Esophagus muscularis mucosa (tissue), 4 donors: Measurements from ENCODE around the gene UBL4B. TPM values are rescaled to one million over a fixed set of nuclear protein-coding genes. Genes with fewer than 3 reads are reported as not detected.

Experiments used
- DNase-seq: peaks from one replicate; pipeline ENCODE4 v3.0.0-alpha.2; 2017; ENCODE audit errors: extremely low spot score
- H3K27ac ChIP-seq, 4 donors: fragments of 200-600 bp; sonication (generic); replicated peaks in 1 of 4; 1 replicate in 3 of 4; 2 replicates in 1 of 4; pipeline ENCODE4 v1.5.1; 2016 to 2019; ENCODE audit warnings: mild to moderate bottlenecking in 1 of 4
- H3K27me3 ChIP-seq, 4 donors: fragments of 200-600 bp; sonication (generic); one replicate each; pipeline versions ENCODE4 v1.5.1 to v1.6.0; 2016 to 2019
- H3K36me3 ChIP-seq, 4 donors: fragments of 200-600 bp; sonication (generic); one replicate each; pipeline ENCODE4 v1.5.1; 2016 to 2019
- H3K4me1 ChIP-seq, 4 donors: fragments of 200-600 bp; sonication (generic); one replicate each; pipeline ENCODE4 v1.5.1; 2016 to 2019
- H3K4me3 ChIP-seq, 4 donors: fragments of 200-600 bp; sonication (generic); 1 replicate in 2 of 4; 2 replicates in 2 of 4; pipeline ENCODE4 v1.5.1; 2016 to 2019; ENCODE audit warnings: mild to moderate bottlenecking in 4 of 4, moderate library complexity in 1 of 4
- H3K9me3 ChIP-seq, 4 donors: fragments of 200-600 bp; sonication (generic); 1 replicate in 3 of 4; 2 replicates in 1 of 4; pipeline ENCODE4 v1.5.1; 2016 to 2019
- EP300 ChIP-seq: sonication (generic); formaldehyde crosslinking; IDR thresholded peaks from one replicate; pipeline ENCODE4 v1.6.1; 2017; ENCODE audit warnings: antibody characterized with exemption
- POLR2A ChIP-seq: fragments of 450-650 bp; IDR thresholded peaks from one replicate; pipeline ENCODE4 v1.6.1; 2017; ENCODE audit warnings: antibody characterized with exemption, moderate library complexity, mild to moderate bottlenecking, low read depth
- POLR2AphosphoS5 ChIP-seq, 2 donors: sonication (generic); formaldehyde crosslinking; IDR thresholded peaks; one replicate each; pipeline ENCODE4 v1.6.1; 2017; ENCODE audit warnings: antibody characterized with exemption in 2 of 2
- WGBS: methylation state at CpG from one replicate; pipeline ENCODE4 v1.1.5; 2018; 5-methylcytosine and 5-hydroxymethylcytosine counted together
- intact Hi-C: fragments of 100-400 bp; cut with DNase I; formaldehyde crosslinking; loops from one replicate; pipeline ENCODE4 v1.15.1; 2023
- total RNA-seq, 4 donors: library from RNA; depleted of rRNA; stranded (reverse); fragments of >200 nt; gene quantifications; one replicate each; pipeline versions ENCODE4 v1.1.0 to v1.2.1, GENCODE V29; 2016
- TF ChIP-seq, protein P1 (sequence below), 3 experiments: fragments of 200-600 bp in 2 of 3; fragments of 450-650 bp in 1 of 3; sonication (generic) in 2 of 3; IDR thresholded peaks; one replicate each; pipeline ENCODE4 v1.5.1; 2017 to 2019; ENCODE audit warnings: antibody characterized with exemption in 3 of 3, mild to moderate bottlenecking in 2 of 3, moderate library complexity in 1 of 3

UBL4B gene
- total RNA-seq, 4 donors from 2014 or later = not detected

- Histone ChIP-seq H3K4me1 (peaks cover 0 to 4% (median 2%) of the 10 kb centered on the region in 4 donors), H3K27me3 (peaks cover 0 to 38% (median 0%) of the 10 kb centered on the region in 4 donors), H3K36me3 (no peaks in the 10 kb centered on the region), H3K4me3 (no peak overlapping the region), H3K27ac (no peak overlapping the region), H3K9me3 (no peaks in the 10 kb centered on the region)
- no peak for DNase-seq
- TF ChIP-seq, protein P1, sequence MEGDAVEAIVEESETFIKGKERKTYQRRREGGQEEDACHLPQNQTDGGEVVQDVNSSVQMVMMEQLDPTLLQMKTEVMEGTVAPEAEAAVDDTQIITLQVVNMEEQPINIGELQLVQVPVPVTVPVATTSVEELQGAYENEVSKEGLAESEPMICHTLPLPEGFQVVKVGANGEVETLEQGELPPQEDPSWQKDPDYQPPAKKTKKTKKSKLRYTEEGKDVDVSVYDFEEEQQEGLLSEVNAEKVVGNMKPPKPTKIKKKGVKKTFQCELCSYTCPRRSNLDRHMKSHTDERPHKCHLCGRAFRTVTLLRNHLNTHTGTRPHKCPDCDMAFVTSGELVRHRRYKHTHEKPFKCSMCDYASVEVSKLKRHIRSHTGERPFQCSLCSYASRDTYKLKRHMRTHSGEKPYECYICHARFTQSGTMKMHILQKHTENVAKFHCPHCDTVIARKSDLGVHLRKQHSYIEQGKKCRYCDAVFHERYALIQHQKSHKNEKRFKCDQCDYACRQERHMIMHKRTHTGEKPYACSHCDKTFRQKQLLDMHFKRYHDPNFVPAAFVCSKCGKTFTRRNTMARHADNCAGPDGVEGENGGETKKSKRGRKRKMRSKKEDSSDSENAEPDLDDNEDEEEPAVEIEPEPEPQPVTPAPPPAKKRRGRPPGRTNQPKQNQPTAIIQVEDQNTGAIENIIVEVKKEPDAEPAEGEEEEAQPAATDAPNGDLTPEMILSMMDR (IDR thresholded peaks at IDR 0.05) = no peak
- TF ChIP-seq POLR2A (no peak), EP300 (no peak), POLR2AphosphoS5 (IDR thresholded peaks at IDR 0.05) (no peak)
- intact Hi-C loops = no loop called here
- WGBS = 85% methylated on average over 2 of the region's 2 CpGs
These were observed 19.3 kb upstream of the UBL4B start for GRCh38 chr1:110092991-110093390.

DNA sequence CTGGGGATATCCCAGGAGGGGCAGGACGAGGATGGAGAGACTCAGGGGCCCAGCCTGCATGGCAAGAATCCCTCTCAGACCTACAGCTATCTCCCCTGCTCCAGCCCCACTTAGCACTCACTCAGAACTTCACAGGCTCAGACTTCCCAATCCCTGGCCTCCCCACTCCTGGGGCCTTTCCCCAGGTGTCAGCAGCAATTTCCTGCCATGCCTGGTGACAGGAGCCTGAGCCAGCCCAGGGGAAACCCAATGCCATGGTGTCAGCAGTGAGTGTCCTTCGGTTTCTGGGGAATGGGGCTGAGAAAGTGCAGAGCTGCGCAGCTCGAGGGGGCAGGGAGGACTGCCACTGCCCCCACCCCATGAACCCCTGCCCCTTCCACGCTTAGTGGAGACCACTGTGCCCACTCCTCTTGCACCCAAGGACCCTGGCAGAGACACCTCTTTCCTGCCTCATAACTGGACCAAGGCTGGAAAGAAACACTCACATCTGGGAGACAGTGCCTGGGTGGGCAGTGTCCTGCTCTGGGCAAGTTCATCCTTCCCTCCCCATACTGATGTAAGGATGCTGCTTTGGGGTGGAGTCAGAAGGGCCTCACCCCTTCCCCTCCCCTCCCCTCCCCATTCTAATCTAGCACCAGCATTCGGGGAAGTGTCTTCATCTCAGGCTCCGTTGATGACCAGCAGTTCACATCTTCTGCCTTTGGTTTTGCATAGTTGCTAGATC, 17.1 kb upstream of the UBL4B start:
- DNase-seq = no peak
- WGBS = 58% methylated on average over 4 of the region's 7 CpGs
- Histone ChIP-seq H3K9me3 (no peaks in the 10 kb centered on the region), H3K27ac (no peak overlapping the region), H3K27me3 (peaks cover 0 to 42% (median 0%) of the 10 kb centered on the region in 4 donors), H3K4me3 (no peak overlapping the region), H3K36me3 (no peaks in the 10 kb centered on the region), H3K4me1 (no peaks in the 10 kb centered on the region)
- intact Hi-C loops = no loop called here
- TF ChIP-seq POLR2A = no peak
- no peak for TF ChIP-seq POLR2AphosphoS5 (IDR thresholded peaks at IDR 0.05)
- TF ChIP-seq EP300 = no peak
- TF ChIP-seq, protein P1 (IDR thresholded peaks at IDR 0.05) = no peak

DNA sequence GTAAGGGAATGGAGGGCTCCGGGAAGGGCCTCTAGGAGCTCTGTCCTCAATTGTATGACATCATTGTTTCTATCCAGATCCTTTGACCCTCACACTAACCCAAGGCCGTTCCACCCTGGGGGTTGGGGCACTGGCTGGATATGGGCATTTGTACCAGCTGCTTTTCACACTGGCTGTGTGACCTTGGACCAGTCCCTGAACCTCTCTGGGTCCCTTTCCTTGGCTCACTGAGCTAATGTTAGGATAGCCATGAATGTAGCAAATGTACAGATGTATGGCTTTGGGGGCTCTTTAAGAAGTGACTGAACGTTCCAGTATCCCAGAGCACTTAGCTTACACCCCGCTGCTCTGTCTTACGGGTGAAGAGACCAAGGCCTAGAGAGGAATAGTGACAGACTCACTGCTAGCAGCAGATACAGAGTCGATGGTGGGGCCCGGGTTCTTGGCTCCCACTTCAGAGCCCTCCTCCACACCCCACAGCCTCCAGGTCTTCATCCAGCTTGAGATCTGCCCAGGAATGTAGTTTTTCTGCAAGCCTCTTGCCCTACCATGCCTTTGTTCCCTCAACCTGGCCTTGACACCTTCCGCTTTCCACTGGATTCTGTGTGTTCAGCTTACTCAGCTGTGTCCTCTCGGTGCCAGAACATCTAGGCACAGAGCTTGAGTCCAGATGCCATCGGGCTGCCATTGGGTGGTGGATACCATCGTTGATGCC, 14.6 kb upstream of the UBL4B start:
- intact Hi-C loops = no loop called here
- WGBS = 87% methylated on average over 11 of the region's 11 CpGs
- TF ChIP-seq POLR2A = no peak
- Histone ChIP-seq H3K27me3 (peaks cover 0 to 42% (median 0%) of the 10 kb centered on the region in 4 donors), H3K4me3 (no peak overlapping the region), H3K9me3 (no peaks in the 10 kb centered on the region), H3K36me3 (no peaks in the 10 kb centered on the region), H3K27ac (no peak overlapping the region), H3K4me1 (no peaks in the 10 kb centered on the region)
- no peak for DNase-seq

DNA sequence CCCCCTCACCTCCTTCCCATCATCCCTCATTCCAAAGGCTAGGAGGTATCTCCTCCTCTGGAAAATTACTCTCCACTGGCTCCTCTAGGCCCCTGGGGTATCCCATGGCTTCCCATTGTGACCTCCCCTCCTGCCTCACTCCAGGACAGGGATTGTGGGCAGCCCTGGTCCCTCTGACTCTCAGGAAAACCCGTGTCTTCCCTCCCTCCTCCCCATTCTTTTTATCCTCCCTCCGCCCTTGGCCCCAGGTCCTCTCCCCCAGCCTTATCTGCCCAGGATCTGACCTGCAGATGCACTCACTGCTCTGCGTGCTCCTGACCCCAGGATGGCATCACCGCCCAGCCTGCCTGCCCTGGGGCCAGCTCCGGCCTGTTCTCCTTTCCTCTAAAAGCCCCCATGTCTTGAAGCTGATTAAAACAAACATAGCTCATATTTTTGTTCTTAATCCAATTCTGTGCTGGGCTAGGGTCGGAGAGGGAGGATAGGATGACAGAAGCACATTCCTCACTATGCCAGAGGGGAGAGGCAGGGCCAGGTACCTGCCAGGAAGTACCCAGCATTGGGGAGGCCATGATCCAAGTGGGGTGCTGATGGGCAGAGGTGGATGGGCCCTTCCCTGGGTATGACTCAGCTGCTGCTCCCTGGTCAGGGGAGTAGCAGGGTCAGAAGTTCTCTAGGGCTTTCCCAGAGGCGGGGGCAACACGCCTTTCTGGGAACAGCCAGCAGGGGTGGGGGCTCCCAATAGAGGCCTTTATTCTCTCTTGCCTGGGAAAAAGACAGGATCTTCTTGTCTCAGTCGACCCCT, 13.8 kb upstream of the UBL4B start:
- Histone ChIP-seq H3K36me3 (no peaks in the 10 kb centered on the region), H3K4me1 (no peaks in the 10 kb centered on the region), H3K9me3 (no peaks in the 10 kb centered on the region), H3K27ac (no peak overlapping the region), H3K4me3 (no peak overlapping the region), H3K27me3 (peaks cover 0 to 42% (median 0%) of the 10 kb centered on the region in 4 donors)
- no peak for DNase-seq
- WGBS = 79% methylated on average over 9 of the region's 9 CpGs
- no peak for TF ChIP-seq POLR2AphosphoS5 (IDR thresholded peaks at IDR 0.05)
- TF ChIP-seq POLR2A = no peak
- TF ChIP-seq EP300 = no peak
- TF ChIP-seq, protein P1 (IDR thresholded peaks at IDR 0.05) = no peak
- intact Hi-C loops = no loop called here

- DNase-seq = no peak
- peaks cover 0 to 31% (median 0%) of the 10 kb centered on the region in 4 donors for H3K27me3 ChIP-seq
- H3K4me3 ChIP-seq = no peak overlapping the region
- no peaks in the 10 kb centered on the region for H3K9me3 ChIP-seq
- TF ChIP-seq EP300 (no peak), POLR2AphosphoS5 (IDR thresholded peaks at IDR 0.05) (no peak), POLR2A (no peak)
- TF ChIP-seq, protein P1 (IDR thresholded peaks at IDR 0.05) = no peak
- 68% methylated on average over 2 of the region's 2 CpGs for WGBS
- H3K4me1 ChIP-seq = no peaks in the 10 kb centered on the region
- intact Hi-C loops = no loop called here
- H3K27ac ChIP-seq = no peak overlapping the region
- no peaks in the 10 kb centered on the region for H3K36me3 ChIP-seq
These were observed 11.9 kb upstream of the UBL4B start for GRCh38 chr1:110100335-110100734.
